ENCODE data around the gene SYT6. TPM values are rescaled to one million over a fixed set of nuclear protein-coding genes. Genes with fewer than 3 reads are reported as not detected.
A peak's percentile ranks its signal among the peaks of the same experiment; 100 is the strongest.

The SYT6 gene
- total and polyA plus RNA-seq, 7 donors = 0.32 to 1.9 (median 0.46) TPM; not detected in 3

DNA sequence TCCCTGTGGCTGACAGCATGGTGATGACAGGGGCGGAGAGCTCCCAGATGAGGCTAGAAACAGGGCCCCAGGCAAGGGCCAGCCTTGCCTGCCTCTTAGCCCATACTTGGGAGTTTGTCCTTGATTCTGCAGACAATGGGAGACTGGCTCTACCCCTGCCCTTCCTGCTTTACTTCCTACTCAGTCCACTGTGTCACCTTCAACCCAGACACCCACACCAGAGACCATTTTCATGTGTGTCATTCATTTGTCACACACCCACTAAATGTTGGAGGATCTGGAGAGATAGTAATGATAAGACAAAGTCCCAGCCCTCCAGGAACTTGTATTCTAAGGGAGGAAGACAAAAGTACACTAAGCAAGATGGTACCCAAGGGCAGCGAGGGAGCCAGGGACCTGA, 43.7 kb downstream of the SYT6 start:
- no peak overlapping the region for H3K4me3 ChIP-seq
- H3K9me3 ChIP-seq = no peaks in the 10 kb centered on the region
- intact Hi-C loops (cut with DNase I) = no loop called here
- H3K27ac ChIP-seq = no peak overlapping the region
- 90 to 94% methylated on average over 2 of the region's 2 CpGs for WGBS, 2 donors
- no peaks in the 10 kb centered on the region for H3K27me3 ChIP-seq
- DNase-seq = no peak
- no peaks in the 10 kb centered on the region for H3K36me3 ChIP-seq
- no peaks in the 10 kb centered on the region for H3K4me1 ChIP-seq
- no peak for TF ChIP-seq EP300 (IDR thresholded peaks at IDR 0.05)

DNA sequence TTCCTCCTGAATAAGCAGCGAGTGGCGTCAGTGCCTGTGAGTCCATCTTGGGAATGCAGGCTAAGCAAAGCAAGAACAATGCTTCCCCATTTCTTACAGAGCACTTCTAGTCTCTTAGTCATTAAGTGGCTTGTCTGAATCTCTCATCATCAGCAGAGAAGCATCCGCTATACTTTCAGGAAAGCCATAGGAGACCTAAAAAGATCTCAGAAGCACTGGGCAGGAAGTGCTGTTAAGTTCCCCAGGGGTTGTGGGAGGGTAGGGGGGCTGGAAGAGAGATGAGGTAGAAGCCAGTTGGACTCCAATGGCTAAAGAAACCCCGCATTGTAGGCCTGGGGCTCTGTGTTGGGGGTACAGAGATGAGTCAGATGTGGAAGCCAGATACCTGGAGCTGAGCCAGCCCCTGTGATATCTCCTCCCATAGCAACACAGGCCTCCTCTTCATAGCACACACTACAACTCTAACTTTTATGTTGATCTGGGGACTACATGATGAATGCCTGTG, 44.9 kb downstream of the SYT6 start:
- Histone ChIP-seq H3K4me1 (no peaks in the 10 kb centered on the region), H3K27me3 (no peaks in the 10 kb centered on the region), H3K27ac (no peak overlapping the region), H3K36me3 (no peaks in the 10 kb centered on the region), H3K9me3 (no peaks in the 10 kb centered on the region), H3K4me3 (no peak overlapping the region)
- 64 to 89% methylated on average over 4 of the region's 4 CpGs for WGBS, 2 donors
- TF ChIP-seq POLR2A (IDR thresholded peaks at IDR 0.05) (no peak), EP300 (IDR thresholded peaks at IDR 0.05) (no peak), POLR2AphosphoS5 (IDR thresholded peaks at IDR 0.05) (no peak)
- TF ChIP-seq, protein P1, sequence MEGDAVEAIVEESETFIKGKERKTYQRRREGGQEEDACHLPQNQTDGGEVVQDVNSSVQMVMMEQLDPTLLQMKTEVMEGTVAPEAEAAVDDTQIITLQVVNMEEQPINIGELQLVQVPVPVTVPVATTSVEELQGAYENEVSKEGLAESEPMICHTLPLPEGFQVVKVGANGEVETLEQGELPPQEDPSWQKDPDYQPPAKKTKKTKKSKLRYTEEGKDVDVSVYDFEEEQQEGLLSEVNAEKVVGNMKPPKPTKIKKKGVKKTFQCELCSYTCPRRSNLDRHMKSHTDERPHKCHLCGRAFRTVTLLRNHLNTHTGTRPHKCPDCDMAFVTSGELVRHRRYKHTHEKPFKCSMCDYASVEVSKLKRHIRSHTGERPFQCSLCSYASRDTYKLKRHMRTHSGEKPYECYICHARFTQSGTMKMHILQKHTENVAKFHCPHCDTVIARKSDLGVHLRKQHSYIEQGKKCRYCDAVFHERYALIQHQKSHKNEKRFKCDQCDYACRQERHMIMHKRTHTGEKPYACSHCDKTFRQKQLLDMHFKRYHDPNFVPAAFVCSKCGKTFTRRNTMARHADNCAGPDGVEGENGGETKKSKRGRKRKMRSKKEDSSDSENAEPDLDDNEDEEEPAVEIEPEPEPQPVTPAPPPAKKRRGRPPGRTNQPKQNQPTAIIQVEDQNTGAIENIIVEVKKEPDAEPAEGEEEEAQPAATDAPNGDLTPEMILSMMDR (IDR thresholded peaks at IDR 0.05) = no peak
- intact Hi-C loops (cut with DNase I) = no loop called here
- no peak for DNase-seq

DNA sequence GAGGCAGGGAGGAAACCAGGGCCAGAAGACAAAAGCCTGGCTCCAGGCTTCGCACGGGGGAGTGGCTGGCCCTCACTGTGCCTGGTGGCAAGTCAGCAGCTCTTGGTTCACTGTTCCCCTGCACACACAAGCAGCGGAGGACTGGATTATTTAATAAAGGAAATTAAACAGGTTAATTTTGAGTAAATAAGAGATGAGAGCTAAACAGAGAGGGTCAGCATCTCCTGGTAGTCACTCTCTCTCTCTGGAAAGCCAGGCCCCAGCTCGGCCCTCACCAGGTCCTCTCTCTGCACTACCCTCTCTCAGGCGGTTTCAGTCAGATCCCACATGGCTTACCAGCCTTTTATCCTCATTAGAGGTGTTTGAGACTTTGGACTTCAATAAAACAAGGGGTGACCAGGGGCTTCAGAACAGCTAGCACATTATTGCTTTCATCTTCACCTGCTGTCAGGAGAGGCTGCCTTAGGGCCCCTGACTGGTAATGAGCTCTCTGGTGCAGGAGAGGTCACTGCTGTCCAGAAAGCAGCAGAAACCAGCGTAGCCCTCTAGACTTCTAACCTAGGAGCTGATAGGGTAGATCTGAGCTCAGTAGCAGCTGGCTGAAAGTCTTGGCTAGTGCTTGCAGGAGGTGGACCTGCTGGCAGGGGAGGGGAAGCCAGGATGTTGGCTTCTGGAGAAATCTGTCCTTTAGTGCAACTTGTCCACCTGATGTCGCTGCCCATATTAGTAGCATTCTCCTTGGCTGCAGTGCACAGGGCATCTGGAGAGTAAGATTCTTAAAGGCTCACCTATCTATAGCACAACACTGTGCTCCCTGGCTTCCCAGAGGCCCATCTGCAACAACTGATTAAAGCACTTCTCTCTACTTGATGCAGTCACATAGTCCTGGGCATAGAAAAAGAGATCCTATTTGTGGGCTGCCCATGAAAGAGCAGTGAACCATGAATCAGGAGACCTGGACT, 45.9 kb downstream of the SYT6 start:
- no peaks in the 10 kb centered on the region for H3K4me1 ChIP-seq
- no peak for TF ChIP-seq POLR2AphosphoS5 (IDR thresholded peaks at IDR 0.05)
- no peak for TF ChIP-seq POLR2A (IDR thresholded peaks at IDR 0.05)
- TF ChIP-seq EP300 (IDR thresholded peaks at IDR 0.05) = no peak
- TF ChIP-seq, protein P1 (IDR thresholded peaks at IDR 0.05) = no peak
- no peaks in the 10 kb centered on the region for H3K9me3 ChIP-seq
- intact Hi-C loops (cut with DNase I) = no loop called here
- no peak overlapping the region for H3K27ac ChIP-seq
- peak; percentile 20 for DNase-seq
- no peak overlapping the region for H3K4me3 ChIP-seq
- WGBS, 2 donors = 60 to 82% methylated on average over 7 of the region's 7 CpGs
- H3K36me3 ChIP-seq = no peaks in the 10 kb centered on the region
- H3K27me3 ChIP-seq = no peaks in the 10 kb centered on the region

DNA sequence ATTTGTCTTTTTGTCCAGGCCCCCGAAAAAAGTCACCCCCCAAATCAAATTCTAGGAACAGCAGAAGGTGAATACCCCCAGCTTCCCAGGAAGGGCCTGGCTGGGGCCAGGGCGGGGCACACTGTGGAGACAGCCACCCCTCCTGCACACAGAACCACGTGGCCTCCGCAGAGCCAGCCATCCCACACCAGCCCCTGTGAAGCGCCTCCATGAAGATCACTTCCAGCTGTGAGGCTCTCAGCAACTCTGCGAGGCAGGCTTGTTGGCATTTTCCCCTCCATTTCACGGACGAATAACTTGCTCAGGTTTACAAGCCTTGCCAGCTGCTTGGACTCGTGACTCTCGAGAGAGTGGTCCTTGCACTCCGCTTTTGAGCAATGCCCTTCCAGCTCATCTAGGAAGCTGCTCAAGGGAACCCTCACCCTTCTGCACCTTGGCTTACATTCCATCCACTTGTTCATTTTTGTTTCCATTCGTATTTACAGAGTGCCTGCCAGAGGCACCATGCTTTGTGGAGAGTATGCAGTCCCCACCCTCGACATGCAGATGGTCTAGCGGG, 48.2 kb downstream of the SYT6 start:
- H3K27me3 ChIP-seq = no peaks in the 10 kb centered on the region
- intact Hi-C loops (cut with DNase I) = no loop called here
- H3K4me1 ChIP-seq = no peaks in the 10 kb centered on the region
- H3K36me3 ChIP-seq = no peaks in the 10 kb centered on the region
- 82 to 84% methylated on average over 14 of the region's 14 CpGs for WGBS, 2 donors
- no peaks in the 10 kb centered on the region for H3K9me3 ChIP-seq
- no peak overlapping the region for H3K4me3 ChIP-seq
- no peak overlapping the region for H3K27ac ChIP-seq
- DNase-seq = peak; percentile 39
- TF ChIP-seq POLR2AphosphoS5 (IDR thresholded peaks at IDR 0.05) = no peak
- TF ChIP-seq, protein P1 (IDR thresholded peaks at IDR 0.05) = no peak
- TF ChIP-seq EP300 (IDR thresholded peaks at IDR 0.05) = no peak
- TF ChIP-seq POLR2A (IDR thresholded peaks at IDR 0.05) = no peak

DNA sequence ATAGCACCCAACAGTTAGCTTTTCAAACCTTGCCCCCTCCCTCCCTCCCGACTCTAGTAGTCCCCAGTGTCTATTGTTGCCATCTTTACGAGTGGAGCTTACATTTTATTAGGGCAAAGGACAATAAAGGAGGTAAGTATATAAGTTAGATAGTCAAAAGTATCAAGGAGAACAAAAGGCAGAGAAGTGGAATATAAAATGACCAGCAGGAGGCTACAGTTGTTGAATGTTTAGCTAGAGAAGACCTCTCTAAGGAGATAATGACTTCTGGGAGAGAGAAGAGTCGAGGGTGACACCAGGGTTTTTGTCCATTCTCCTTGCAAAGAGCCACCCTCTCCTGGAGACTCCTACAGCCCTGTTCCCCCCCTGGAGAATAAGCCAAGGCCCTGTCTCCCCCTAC, 48.7 kb downstream of the SYT6 start:
- intact Hi-C loops (cut with DNase I) = no loop called here
- Histone ChIP-seq H3K36me3 (no peaks in the 10 kb centered on the region), H3K27ac (no peak overlapping the region), H3K4me3 (no peak overlapping the region), H3K27me3 (no peaks in the 10 kb centered on the region), H3K4me1 (no peaks in the 10 kb centered on the region), H3K9me3 (no peaks in the 10 kb centered on the region)
- TF ChIP-seq EP300 (IDR thresholded peaks at IDR 0.05) (no peak), POLR2AphosphoS5 (IDR thresholded peaks at IDR 0.05) (no peak), POLR2A (IDR thresholded peaks at IDR 0.05) (no peak)
- TF ChIP-seq, protein P1 (IDR thresholded peaks at IDR 0.05) = no peak
- DNase-seq = peak; percentile 6
- WGBS, 2 donors = 31 to 78% methylated on average over 3 of the region's 3 CpGs
